C4-2B (cell line): ENCODE measurements around the gene HERC2.
A peak's percentile ranks its signal among the peaks of the same experiment; 100 is the strongest.
"Not testable (repeated sequence)": the region's sequence is repeated elsewhere in the genome, so short reads cannot be mapped to it uniquely, and the experiment has no call there.

Experiments used
- H3K27ac ChIP-seq: fragments of 450-650 bp; 2 replicates; pipeline ENCODE4 v1.5.1; 2017
- CTCF ChIP-seq: fragments of 450-650 bp; conservative IDR thresholded peaks from 2 replicates; pipeline ENCODE4 v1.5.1; 2017; ENCODE audit warnings: mild to moderate bottlenecking
- ZFX ChIP-seq: fragments of 450-650 bp; IDR thresholded peaks from 2 replicates; pipeline ENCODE4 v1.6.1; 2017

The HERC2 gene

GRCh38 chr15:28125673-28126651, 196.0 kb downstream of the HERC2 start:
- no peak overlapping the region for H3K27ac ChIP-seq
- TF ChIP-seq ZFX (no peak), CTCF (peak; percentile 88)

DNA sequence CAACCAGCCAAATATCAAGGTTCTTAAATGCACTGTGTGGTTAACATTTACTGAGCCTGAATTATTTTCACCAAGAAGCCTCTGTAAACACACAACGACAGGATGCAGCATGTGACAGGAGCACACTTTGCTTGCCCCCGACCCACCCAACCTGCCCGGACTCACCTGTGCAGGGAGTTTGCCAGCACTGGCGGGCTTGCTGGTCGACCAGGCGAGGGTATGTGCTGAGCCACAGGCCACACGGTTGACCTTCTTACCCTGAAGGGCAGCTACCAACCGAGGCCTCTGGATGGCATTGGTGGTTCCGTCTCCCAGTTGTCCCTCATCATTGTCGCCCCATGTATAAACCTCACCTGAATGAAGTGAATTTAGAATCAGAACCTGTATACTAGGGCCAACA, 197.1 kb downstream of the HERC2 start:
- no peak overlapping the region for H3K27ac ChIP-seq
- TF ChIP-seq CTCF: no peak
- no peak for TF ChIP-seq ZFX

DNA sequence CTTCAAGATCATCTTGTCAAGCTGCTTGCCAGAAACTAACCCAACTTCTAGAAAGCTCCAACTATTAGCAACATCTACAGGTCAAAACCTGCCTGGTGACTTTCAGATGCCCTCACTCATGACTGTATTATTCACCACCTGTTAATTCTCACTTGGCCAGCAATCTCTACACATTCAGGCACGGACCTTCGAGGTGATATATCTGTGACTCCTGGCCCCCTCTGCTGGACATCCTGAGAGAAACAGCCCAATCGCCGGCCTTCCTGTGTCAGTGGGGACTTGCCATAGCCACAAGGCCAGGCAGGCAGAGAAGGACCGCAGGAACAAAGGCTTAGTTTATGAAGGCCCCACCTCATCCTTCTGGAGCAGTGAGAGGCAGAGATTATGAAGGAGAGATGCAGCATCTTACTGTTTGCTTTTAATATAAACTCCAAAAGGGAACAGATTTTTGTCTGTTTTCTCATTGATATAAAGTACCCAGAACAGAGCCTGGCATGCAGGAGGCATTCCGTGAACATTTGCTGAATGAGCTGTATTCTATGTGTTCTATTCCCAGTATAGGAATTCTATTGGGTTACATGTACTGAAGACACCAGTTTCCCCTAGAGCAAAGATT, 198.5 kb downstream of the HERC2 start:
- peak; percentile 87 for TF ChIP-seq CTCF
- TF ChIP-seq ZFX: no peak
- H3K27ac ChIP-seq: no peak overlapping the region

DNA sequence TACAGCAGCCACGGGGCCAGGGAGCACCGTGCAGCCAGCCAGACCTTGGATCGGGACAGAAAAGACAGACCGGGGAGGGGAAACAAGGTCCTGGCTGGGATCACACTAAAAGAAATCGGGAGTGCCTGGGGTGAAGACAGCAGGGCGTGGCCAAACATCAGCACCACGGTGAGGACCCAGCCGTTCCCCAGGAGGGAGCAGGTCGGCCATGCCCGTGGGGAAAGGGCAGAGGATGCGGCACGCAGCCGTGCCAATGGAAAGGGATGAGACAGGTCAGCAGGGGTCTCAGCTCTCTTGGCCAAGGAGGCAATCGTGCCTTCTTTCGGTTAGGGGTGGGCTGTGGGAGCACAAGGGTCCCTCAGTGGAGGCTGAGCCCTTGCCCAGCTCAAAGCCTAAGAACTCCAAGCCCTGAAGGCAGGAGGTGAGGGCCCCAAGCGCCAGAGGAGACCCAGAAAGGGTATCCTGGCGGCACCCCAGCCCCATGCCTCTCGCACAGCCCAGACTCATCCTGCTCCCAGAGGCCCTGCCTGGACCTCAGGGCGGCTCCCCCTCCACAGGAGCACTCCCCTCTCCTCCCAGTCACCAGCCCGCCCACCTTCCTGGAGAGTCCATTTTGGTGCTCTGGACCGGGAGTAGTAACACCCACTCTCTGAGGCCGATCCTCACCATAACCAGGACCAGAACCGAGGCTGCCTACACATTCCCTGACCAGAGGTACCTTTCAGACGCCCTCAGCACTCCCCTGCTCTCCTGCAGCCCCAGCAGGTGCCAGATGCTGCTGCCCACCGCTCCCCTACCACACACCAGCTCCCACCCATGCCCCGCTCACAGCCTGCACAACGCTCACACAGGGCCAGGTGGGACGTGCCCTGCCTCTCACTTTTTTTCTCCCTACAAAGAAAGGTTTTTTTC, 199.7 kb downstream of the HERC2 start:
- no peak for TF ChIP-seq CTCF
- no peak for TF ChIP-seq ZFX
- no peak overlapping the region for H3K27ac ChIP-seq

- not testable (repeated sequence) for H3K27ac ChIP-seq
Observed at GRCh38 chr15:28121577-28121976, 200.4 kb downstream of the HERC2 start.

DNA sequence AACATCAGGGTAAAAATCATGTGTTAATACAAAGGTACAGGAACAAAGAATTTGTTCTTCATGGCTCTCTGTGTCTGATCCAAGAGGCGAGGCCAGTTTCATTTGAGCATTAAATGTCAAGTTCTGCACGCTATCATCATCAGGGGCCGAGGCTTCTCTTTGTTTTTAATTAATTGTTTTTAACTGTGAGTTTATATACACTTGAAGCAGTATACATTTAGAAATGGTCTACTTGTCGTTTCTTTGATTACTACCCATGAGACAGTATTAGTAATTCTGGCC, 201.7 kb downstream of the HERC2 start:
- no peak overlapping the region for H3K27ac ChIP-seq
- TF ChIP-seq CTCF: no peak
- TF ChIP-seq ZFX: no peak

GRCh38 chr15:28118531-28118930, 203.4 kb downstream of the HERC2 start:
- H3K27ac ChIP-seq: no peak overlapping the region
- TF ChIP-seq CTCF: no peak
- TF ChIP-seq ZFX: no peak
